Fibroblast of villous mesenchyme (primary cell): ENCODE data around the gene GREM2. TPM values are rescaled to one million over a fixed set of nuclear protein-coding genes. Genes with fewer than 3 reads are reported as not detected.
A peak's percentile ranks its signal among the peaks of the same experiment; 100 is the strongest.

ENCODE experiments used
- DNase-seq: peaks from one replicate; pipeline ENCODE4 v3.0.0-alpha.2; 2010; ENCODE audit warnings: low read depth
- H3K4me3 ChIP-seq: 2 replicates; pipeline ENCODE4 v1.5.1; 2011; ENCODE audit warnings: low read depth, mild to moderate bottlenecking, low read length
- CTCF ChIP-seq: IDR thresholded peaks from 2 replicates; pipeline ENCODE4 v1.5.1; 2012; ENCODE audit warnings: low read depth, mild to moderate bottlenecking, low read length; ENCODE audit not compliant: insufficient read depth
- total RNA-seq: library from RNA; depleted of rRNA; stranded (reverse); fragments of >200 nt; gene quantifications from 2 replicates; pipeline ENCODE4 v1.2.3, GENCODE V29; 2012

Gene GREM2
- total RNA-seq, 1 donor = 1.3 TPM

GRCh38 chr1:240619906-240620621 is 8.1 kb upstream of the GREM2 start:
- peak; percentile 8 for DNase-seq
- H3K4me3 ChIP-seq = peak overlapping the region; percentile 18
- TF ChIP-seq CTCF = no peak

- no peak for TF ChIP-seq CTCF
- no peak for DNase-seq
- H3K4me3 ChIP-seq = no peak overlapping the region
Measured at GRCh38 chr1:240619357-240619756, 7.4 kb upstream of the GREM2 start.

GRCh38 chr1:240618946-240619345 is 7.0 kb upstream of the GREM2 start:
- no peak overlapping the region for H3K4me3 ChIP-seq
- DNase-seq = no peak
- no peak for TF ChIP-seq CTCF

- no peak overlapping the region for H3K4me3 ChIP-seq
- DNase-seq = no peak
- TF ChIP-seq CTCF = no peak
Measured at GRCh38 chr1:240616018-240616417, 4.1 kb upstream of the GREM2 start.

- H3K4me3 ChIP-seq = no peak overlapping the region
- no peak for TF ChIP-seq CTCF
- no peak for DNase-seq
Measured at GRCh38 chr1:240613356-240614142, 1.6 kb upstream of the GREM2 start.

- TF ChIP-seq CTCF = no peak
- peak; percentile 39 for DNase-seq
Measured at GRCh38 chr1:240612811-240613210, 856 bp upstream of the GREM2 start.

More at GRCh38 chr1:240612811-240613210, 856 bp upstream of the GREM2 start:
- H3K4me3 ChIP-seq = no peak overlapping the region
